ENCODE results near the gene GAA. TPM values are rescaled to one million over a fixed set of nuclear protein-coding genes. Genes with fewer than 3 reads are reported as not detected.

GAA gene
- total RNA-seq (10 to 100 TPM; 16.7 to 23.8 TPM), total RNA-seq (23.7 to 29.1 reads per million in 2 donors)

- no peaks in the 10 kb centered on the region for H3K27me3 Mint-ChIP-seq
- no peaks in the 10 kb centered on the region for H3K36me3 Mint-ChIP-seq (ENCODE audit: low read depth)
- ATAC-seq (peak; percentile 91), DNase-seq (peak; percentile 88 to 95 (median 93))
- peak within 1 kb of the TSS; percentile 83 for H3K27ac Mint-ChIP-seq
- H3K4me1 Mint-ChIP-seq = peaks cover 17% of the 10 kb centered on the region
- H3K4me3 Mint-ChIP-seq = peak within 1 kb of the TSS; percentile 88
- H3K9me3 ChIP-seq (ENCODE audit: control insufficient read depth, low read length, poor library complexity, severe bottlenecking) = no peaks in the 10 kb centered on the region
Measured at GRCh38 chr17:80101011-80101945, at the start of gene GAA. Gene GAA, plus strand, starts transcription at chr17:80101581. Its CDS starts 3,006 bp downstream, at chr17:80104587.

GRCh38 chr17:80051681-80052080, 49.7 kb upstream of the GAA start:
- peaks cover 2% of the 10 kb centered on the region for H3K36me3 Mint-ChIP-seq (ENCODE audit: low read depth)
- no peaks in the 10 kb centered on the region for H3K4me1 Mint-ChIP-seq
- DNase-seq (no peak), ATAC-seq (no peak)
- H3K9me3 ChIP-seq (ENCODE audit: control insufficient read depth, low read length, poor library complexity, severe bottlenecking) = no peaks in the 10 kb centered on the region
- H3K27me3 Mint-ChIP-seq = peaks cover 4% of the 10 kb centered on the region
- no peak overlapping the region for H3K27ac Mint-ChIP-seq
- H3K4me3 Mint-ChIP-seq = no peak overlapping the region

- H3K9me3 ChIP-seq (ENCODE audit: control insufficient read depth, low read length, poor library complexity, severe bottlenecking) = no peaks in the 10 kb centered on the region
- DNase-seq (no peak), ATAC-seq (no peak)
- H3K36me3 Mint-ChIP-seq (ENCODE audit: low read depth) = peaks cover 2% of the 10 kb centered on the region
- no peak overlapping the region for H3K27ac Mint-ChIP-seq
- H3K4me3 Mint-ChIP-seq = no peak overlapping the region
- peaks cover 8% of the 10 kb centered on the region for H3K27me3 Mint-ChIP-seq
- no peaks in the 10 kb centered on the region for H3K4me1 Mint-ChIP-seq
Measured at GRCh38 chr17:80053102-80053501, 48.3 kb upstream of the GAA start.

- ATAC-seq (no peak), DNase-seq (no peak)
- no peaks in the 10 kb centered on the region for H3K4me1 Mint-ChIP-seq
- H3K9me3 ChIP-seq (ENCODE audit: control insufficient read depth, low read length, poor library complexity, severe bottlenecking) = no peaks in the 10 kb centered on the region
- H3K27ac Mint-ChIP-seq = no peak overlapping the region
- no peak overlapping the region for H3K4me3 Mint-ChIP-seq
- H3K36me3 Mint-ChIP-seq (ENCODE audit: low read depth) = no peaks in the 10 kb centered on the region
- H3K27me3 Mint-ChIP-seq = peaks cover 9% of the 10 kb centered on the region
Measured at GRCh38 chr17:80055597-80055996, 45.8 kb upstream of the GAA start.

GRCh38 chr17:80058311-80058955, 42.9 kb upstream of the GAA start:
- DNase-seq (no peak), ATAC-seq (no peak)
- Mint-ChIP-seq H3K27me3 (peaks cover 9% of the 10 kb centered on the region), H3K36me3 (ENCODE audit: low read depth) (no peaks in the 10 kb centered on the region), H3K4me3 (no peak overlapping the region), H3K27ac (peak overlapping the region; percentile 63), H3K4me1 (peaks cover 2% of the 10 kb centered on the region)
- H3K9me3 ChIP-seq (ENCODE audit: control insufficient read depth, low read length, poor library complexity, severe bottlenecking) = no peaks in the 10 kb centered on the region

GRCh38 chr17:80060644-80061043, 40.7 kb upstream of the GAA start:
- no peaks in the 10 kb centered on the region for H3K9me3 ChIP-seq (ENCODE audit: control insufficient read depth, low read length, poor library complexity, severe bottlenecking)
- no peak overlapping the region for H3K27ac Mint-ChIP-seq
- H3K36me3 Mint-ChIP-seq (ENCODE audit: low read depth) = no peaks in the 10 kb centered on the region
- H3K4me3 Mint-ChIP-seq = no peak overlapping the region
- peaks cover 2% of the 10 kb centered on the region for H3K4me1 Mint-ChIP-seq
- no peak for DNase-seq
- ATAC-seq = no peak
- H3K27me3 Mint-ChIP-seq = peaks cover 9% of the 10 kb centered on the region

GRCh38 chr17:80061421-80061820, 40.0 kb upstream of the GAA start:
- Mint-ChIP-seq H3K4me3 (no peak overlapping the region), H3K27ac (no peak overlapping the region), H3K36me3 (ENCODE audit: low read depth) (no peaks in the 10 kb centered on the region), H3K27me3 (peaks cover 9% of the 10 kb centered on the region), H3K4me1 (peaks cover 2% of the 10 kb centered on the region)
- ATAC-seq (no peak), DNase-seq (no peak)
- H3K9me3 ChIP-seq (ENCODE audit: control insufficient read depth, low read length, poor library complexity, severe bottlenecking) = no peaks in the 10 kb centered on the region

- Mint-ChIP-seq H3K4me1 (peaks cover 6% of the 10 kb centered on the region), H3K36me3 (ENCODE audit: low read depth) (no peaks in the 10 kb centered on the region), H3K27ac (no peak overlapping the region), H3K4me3 (no peak overlapping the region), H3K27me3 (peaks cover 9% of the 10 kb centered on the region)
- DNase-seq (no peak), ATAC-seq (no peak)
- no peaks in the 10 kb centered on the region for H3K9me3 ChIP-seq (ENCODE audit: control insufficient read depth, low read length, poor library complexity, severe bottlenecking)
Measured at GRCh38 chr17:80063830-80064585, 37.4 kb upstream of the GAA start.

- no peak overlapping the region for H3K27ac Mint-ChIP-seq
Measured at GRCh38 chr17:80064696-80065095, 36.7 kb upstream of the GAA start.

GRCh38 chr17:80065478-80066170, 35.8 kb upstream of the GAA start:
- peaks cover 7% of the 10 kb centered on the region for H3K4me1 Mint-ChIP-seq
- no peaks in the 10 kb centered on the region for H3K36me3 Mint-ChIP-seq (ENCODE audit: low read depth)
- ATAC-seq = no peak
- H3K27ac Mint-ChIP-seq = no peak overlapping the region
- no peaks in the 10 kb centered on the region for H3K9me3 ChIP-seq (ENCODE audit: control insufficient read depth, low read length, poor library complexity, severe bottlenecking)
- H3K27me3 Mint-ChIP-seq = peaks cover 15% of the 10 kb centered on the region
- no peak overlapping the region for H3K4me3 Mint-ChIP-seq
- no peak for DNase-seq

More at GRCh38 chr17:80064696-80065095, 36.7 kb upstream of the GAA start:
- Mint-ChIP-seq H3K4me1 (peaks cover 7% of the 10 kb centered on the region), H3K4me3 (no peak overlapping the region), H3K36me3 (ENCODE audit: low read depth) (no peaks in the 10 kb centered on the region), H3K27me3 (peaks cover 15% of the 10 kb centered on the region)
- H3K9me3 ChIP-seq (ENCODE audit: control insufficient read depth, low read length, poor library complexity, severe bottlenecking) = no peaks in the 10 kb centered on the region
- ATAC-seq (no peak), DNase-seq (no peak)

GRCh38 chr17:80067393-80067986, 33.9 kb upstream of the GAA start:
- Mint-ChIP-seq H3K27me3 (peaks cover 15% of the 10 kb centered on the region), H3K27ac (no peak overlapping the region), H3K36me3 (ENCODE audit: low read depth) (no peaks in the 10 kb centered on the region), H3K4me1 (peaks cover 5% of the 10 kb centered on the region), H3K4me3 (no peak overlapping the region)
- DNase-seq (no peak), ATAC-seq (no peak)
- no peaks in the 10 kb centered on the region for H3K9me3 ChIP-seq (ENCODE audit: control insufficient read depth, low read length, poor library complexity, severe bottlenecking)
